ENCODE data around the gene RNF215.

DNA sequence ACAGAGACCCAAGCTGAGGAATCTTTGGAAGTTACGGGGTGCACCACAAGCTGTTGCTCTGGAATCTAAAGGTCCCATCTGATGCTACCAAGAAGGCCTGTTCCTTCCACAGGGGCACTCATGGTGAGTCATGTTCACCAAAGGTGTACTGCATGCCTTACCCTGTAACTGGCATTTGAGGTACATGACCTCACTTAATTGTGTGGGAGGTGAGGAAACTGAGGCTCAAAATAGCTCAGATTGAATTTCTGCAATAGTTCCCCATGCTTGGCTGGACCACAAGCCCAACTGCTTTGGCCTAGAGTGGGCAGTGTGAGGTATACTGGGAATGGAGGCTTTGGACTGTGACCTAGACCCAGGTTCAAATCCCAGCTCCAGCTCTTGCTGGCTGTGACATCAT, 46.6 kb upstream of the RNF215 start:
- TF ChIP-seq, protein P1, sequence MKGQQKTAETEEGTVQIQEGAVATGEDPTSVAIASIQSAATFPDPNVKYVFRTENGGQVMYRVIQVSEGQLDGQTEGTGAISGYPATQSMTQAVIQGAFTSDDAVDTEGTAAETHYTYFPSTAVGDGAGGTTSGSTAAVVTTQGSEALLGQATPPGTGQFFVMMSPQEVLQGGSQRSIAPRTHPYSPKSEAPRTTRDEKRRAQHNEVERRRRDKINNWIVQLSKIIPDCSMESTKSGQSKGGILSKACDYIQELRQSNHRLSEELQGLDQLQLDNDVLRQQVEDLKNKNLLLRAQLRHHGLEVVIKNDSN (IDR thresholded peaks at IDR 0.05; ENCODE audit: borderline replicate concordance, extremely low read length, insufficient read depth, low read depth, low read length): no peak
- TF ChIP-seq, protein P2, sequence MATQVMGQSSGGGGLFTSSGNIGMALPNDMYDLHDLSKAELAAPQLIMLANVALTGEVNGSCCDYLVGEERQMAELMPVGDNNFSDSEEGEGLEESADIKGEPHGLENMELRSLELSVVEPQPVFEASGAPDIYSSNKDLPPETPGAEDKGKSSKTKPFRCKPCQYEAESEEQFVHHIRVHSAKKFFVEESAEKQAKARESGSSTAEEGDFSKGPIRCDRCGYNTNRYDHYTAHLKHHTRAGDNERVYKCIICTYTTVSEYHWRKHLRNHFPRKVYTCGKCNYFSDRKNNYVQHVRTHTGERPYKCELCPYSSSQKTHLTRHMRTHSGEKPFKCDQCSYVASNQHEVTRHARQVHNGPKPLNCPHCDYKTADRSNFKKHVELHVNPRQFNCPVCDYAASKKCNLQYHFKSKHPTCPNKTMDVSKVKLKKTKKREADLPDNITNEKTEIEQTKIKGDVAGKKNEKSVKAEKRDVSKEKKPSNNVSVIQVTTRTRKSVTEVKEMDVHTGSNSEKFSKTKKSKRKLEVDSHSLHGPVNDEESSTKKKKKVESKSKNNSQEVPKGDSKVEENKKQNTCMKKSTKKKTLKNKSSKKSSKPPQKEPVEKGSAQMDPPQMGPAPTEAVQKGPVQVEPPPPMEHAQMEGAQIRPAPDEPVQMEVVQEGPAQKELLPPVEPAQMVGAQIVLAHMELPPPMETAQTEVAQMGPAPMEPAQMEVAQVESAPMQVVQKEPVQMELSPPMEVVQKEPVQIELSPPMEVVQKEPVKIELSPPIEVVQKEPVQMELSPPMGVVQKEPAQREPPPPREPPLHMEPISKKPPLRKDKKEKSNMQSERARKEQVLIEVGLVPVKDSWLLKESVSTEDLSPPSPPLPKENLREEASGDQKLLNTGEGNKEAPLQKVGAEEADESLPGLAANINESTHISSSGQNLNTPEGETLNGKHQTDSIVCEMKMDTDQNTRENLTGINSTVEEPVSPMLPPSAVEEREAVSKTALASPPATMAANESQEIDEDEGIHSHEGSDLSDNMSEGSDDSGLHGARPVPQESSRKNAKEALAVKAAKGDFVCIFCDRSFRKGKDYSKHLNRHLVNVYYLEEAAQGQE (IDR thresholded peaks at IDR 0.05; ENCODE audit: low read depth, low read length): no peak
- TF ChIP-seq, protein P3, sequence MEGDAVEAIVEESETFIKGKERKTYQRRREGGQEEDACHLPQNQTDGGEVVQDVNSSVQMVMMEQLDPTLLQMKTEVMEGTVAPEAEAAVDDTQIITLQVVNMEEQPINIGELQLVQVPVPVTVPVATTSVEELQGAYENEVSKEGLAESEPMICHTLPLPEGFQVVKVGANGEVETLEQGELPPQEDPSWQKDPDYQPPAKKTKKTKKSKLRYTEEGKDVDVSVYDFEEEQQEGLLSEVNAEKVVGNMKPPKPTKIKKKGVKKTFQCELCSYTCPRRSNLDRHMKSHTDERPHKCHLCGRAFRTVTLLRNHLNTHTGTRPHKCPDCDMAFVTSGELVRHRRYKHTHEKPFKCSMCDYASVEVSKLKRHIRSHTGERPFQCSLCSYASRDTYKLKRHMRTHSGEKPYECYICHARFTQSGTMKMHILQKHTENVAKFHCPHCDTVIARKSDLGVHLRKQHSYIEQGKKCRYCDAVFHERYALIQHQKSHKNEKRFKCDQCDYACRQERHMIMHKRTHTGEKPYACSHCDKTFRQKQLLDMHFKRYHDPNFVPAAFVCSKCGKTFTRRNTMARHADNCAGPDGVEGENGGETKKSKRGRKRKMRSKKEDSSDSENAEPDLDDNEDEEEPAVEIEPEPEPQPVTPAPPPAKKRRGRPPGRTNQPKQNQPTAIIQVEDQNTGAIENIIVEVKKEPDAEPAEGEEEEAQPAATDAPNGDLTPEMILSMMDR (IDR thresholded peaks at IDR 0.05 in 2 of 3, conservative IDR thresholded peaks at IDR 0.05 in 1 of 3; ENCODE audit: control insufficient read depth in 2 of 3, extremely low read depth in 1 of 3, insufficient read depth in 1 of 3, low read depth in 3 of 3, low read length in 3 of 3): no peak
- TF ChIP-seq PAX5 (IDR thresholded peaks at IDR 0.05; ENCODE audit: borderline replicate concordance, low read depth, low read length): no peak
- TF ChIP-seq, protein P4, sequence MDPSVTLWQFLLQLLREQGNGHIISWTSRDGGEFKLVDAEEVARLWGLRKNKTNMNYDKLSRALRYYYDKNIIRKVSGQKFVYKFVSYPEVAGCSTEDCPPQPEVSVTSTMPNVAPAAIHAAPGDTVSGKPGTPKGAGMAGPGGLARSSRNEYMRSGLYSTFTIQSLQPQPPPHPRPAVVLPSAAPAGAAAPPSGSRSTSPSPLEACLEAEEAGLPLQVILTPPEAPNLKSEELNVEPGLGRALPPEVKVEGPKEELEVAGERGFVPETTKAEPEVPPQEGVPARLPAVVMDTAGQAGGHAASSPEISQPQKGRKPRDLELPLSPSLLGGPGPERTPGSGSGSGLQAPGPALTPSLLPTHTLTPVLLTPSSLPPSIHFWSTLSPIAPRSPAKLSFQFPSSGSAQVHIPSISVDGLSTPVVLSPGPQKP (IDR thresholded peaks at IDR 0.05; ENCODE audit: low read depth, low read length): no peak
- no peak for TF ChIP-seq RAD21 (IDR thresholded peaks at IDR 0.05; ENCODE audit: insufficient read depth, low read depth, low read length)
- TF ChIP-seq POLR2A (IDR thresholded peaks at IDR 0.05; ENCODE audit: low read depth, low read length): no peak
- no peak for TF ChIP-seq POLR2AphosphoS5 (IDR thresholded peaks at IDR 0.05; ENCODE audit: low read length)

Data from GM12878 (cell line).